HL-60 (cell line): ENCODE measurements around the gene TSPAN18.

Experiments used
- CTCF ChIP-seq: IDR thresholded peaks from one replicate; pipeline ENCODE4 v1.5.1; 2011; ENCODE audit warnings: low read length, control low read depth, inconsistent platforms; ENCODE audit not compliant: insufficient read depth
- SPI1 ChIP-seq: IDR thresholded peaks from 2 replicates; pipeline ENCODE4 v1.6.1; 2012; ENCODE audit warnings: low read depth, mild to moderate bottlenecking, borderline replicate concordance

DNA sequence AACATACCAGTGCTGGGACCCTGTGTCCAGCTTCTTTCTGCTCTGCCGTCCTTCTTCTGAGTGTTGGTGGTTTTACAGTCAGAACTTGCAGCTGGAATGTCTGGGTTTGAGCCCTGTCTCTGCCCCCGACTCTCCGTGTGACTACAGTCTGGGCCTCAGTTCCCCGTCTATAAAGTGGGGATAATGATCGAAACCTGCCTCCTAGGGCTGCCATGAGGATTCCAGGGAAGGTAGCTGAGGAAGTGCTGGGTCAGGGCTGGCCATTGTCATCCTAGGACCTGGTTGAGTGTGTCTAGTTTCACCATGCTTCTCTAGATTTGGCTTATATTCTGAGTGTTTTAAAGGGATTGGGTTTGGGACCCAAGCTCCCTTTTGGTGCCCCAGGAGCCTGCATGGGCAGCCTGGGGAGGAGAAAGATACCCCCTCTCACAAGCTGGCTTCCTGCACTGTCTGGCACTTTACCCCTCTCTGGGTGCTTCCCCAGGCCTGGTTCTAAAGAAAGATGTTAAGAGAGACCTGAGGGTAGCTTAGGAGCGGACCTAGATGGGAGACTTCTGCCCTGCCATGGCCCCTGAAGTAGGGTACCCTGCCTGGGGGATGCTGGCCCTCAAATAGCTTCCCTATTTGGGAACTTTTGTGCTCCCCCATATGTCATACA lies 49.9 kb downstream of the TSPAN18 start:
- TF ChIP-seq CTCF (no peak), SPI1 (no peak)
